Bronchial epithelial cell (primary cell): ENCODE measurements around the gene TVP23C. TPM values are rescaled to one million over a fixed set of nuclear protein-coding genes. Genes with fewer than 3 reads are reported as not detected.
"Not testable (repeated sequence)": the region's sequence is repeated elsewhere in the genome, so short reads cannot be mapped to it uniquely, and the experiment has no call there.

Source experiments
- DNase-seq: peaks from one replicate; pipeline ENCODE4 v3.0.0-alpha.2; 2010; ENCODE audit warnings: low read depth
- FAIRE-seq: peaks from 2 replicates; lab custom pipeline; 2011; peaks lifted over from hg19 to GRCh38; lab: Jason Lieb, UNC
- H3K27me3 ChIP-seq: 2 replicates; pipeline ENCODE4 v1.5.1; 2011; ENCODE audit warnings: low read length; ENCODE audit not compliant: control insufficient read depth, insufficient read depth
- H3K36me3 ChIP-seq: 2 replicates; pipeline ENCODE4 v1.5.1; 2011; ENCODE audit warnings: low read length; ENCODE audit not compliant: control insufficient read depth, insufficient read depth
- H3K4me3 ChIP-seq: 2 replicates; pipeline ENCODE4 v1.5.1; 2011; ENCODE audit warnings: mild to moderate bottlenecking, low read depth, low read length, control low read depth
- CTCF ChIP-seq: IDR thresholded peaks from 2 replicates; pipeline ENCODE4 v1.5.1; 2011; ENCODE audit warnings: mild to moderate bottlenecking, moderate library complexity, low read length, control low read depth, inconsistent platforms; ENCODE audit not compliant: insufficient read depth, severe bottlenecking
- total RNA-seq: library from RNA; depleted of rRNA; stranded (reverse); fragments of >200 nt; gene quantifications from 2 replicates; pipeline ENCODE4 v1.2.1, GENCODE V29; 2014

The TVP23C gene
- total RNA-seq, 1 donor from 2014 or later: 14.0 TPM

DNA sequence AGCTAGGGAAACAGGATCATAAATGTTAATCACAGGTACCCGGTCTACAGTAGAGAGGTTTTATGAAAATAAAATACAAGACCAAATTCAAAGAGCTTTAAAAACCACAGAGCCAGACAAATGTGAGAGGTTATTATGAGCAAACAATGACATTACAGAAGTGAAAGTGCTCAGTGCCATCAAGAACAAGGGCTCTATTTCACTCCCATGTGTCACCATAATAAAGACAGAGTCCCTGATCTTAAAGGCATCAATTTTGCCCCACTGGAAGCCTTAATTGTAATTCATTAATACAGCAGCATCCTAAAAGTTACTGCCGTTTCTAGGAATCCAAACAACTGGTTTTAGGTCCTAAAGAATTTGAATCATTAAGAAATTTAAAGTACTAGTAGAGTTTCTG, 52.1 kb downstream of the TVP23C start:
- TF ChIP-seq CTCF: no peak
- no peak for DNase-seq
- Histone ChIP-seq H3K27me3 (no peaks in the 10 kb centered on the region), H3K4me3 (no peak overlapping the region), H3K36me3 (peaks cover 2% of the 10 kb centered on the region)
- no peak for FAIRE-seq

- peak; percentile 57 for DNase-seq
- no peaks in the 10 kb centered on the region for H3K27me3 ChIP-seq
- H3K36me3 ChIP-seq: peaks cover 2% of the 10 kb centered on the region
- H3K4me3 ChIP-seq: no peak overlapping the region
- FAIRE-seq: no peak
- no peak for TF ChIP-seq CTCF
Observed at GRCh38 chr17:15510361-15510760, 52.9 kb downstream of the TVP23C start.

DNA sequence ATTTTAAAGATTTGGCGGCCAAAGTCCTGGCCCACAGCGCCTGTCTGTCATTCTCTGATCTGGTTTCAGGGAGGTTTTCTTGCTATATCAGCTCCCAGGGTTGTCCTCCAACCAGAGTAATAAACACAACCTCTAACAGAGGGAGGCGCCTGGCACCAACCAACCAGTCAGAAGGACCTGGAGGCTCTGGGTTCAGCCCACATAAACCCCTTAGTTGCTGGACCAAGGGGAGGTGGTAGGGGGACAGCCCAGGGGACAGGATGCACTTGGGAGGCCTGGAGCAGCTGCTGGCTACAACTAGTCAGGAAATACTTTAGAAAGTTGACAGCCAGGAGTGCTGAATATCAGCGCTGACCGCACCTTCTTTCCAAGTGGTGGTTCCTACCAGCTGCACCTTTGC, 54.2 kb downstream of the TVP23C start:
- H3K27me3 ChIP-seq: no peaks in the 10 kb centered on the region
- DNase-seq (no peak), FAIRE-seq (no peak)
- H3K4me3 ChIP-seq: no peak overlapping the region
- TF ChIP-seq CTCF: no peak
- H3K36me3 ChIP-seq: peaks cover 2% of the 10 kb centered on the region

DNA sequence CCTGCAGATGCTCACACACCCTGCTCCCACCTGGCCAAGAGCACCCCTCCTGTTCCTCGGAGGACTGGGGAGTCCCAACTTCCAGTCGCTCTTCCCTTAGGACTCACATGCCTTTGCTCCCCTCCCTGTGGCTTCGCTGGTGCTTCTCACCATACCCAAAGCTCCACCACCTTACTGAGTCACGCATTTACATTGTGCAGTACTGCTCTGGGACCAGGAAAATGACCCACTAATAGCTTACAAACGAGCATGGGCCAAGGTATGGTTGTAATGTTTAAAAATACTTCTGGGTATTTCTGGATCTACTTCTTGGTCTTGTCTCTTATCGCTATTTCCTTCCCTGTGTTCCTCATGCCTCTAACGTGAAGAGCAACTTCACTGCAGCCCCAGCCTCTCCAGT, 54.8 kb downstream of the TVP23C start:
- TF ChIP-seq CTCF: no peak
- no peaks in the 10 kb centered on the region for H3K36me3 ChIP-seq
- H3K27me3 ChIP-seq: no peaks in the 10 kb centered on the region
- H3K4me3 ChIP-seq: no peak overlapping the region
- FAIRE-seq: no peak
- DNase-seq: no peak

DNA sequence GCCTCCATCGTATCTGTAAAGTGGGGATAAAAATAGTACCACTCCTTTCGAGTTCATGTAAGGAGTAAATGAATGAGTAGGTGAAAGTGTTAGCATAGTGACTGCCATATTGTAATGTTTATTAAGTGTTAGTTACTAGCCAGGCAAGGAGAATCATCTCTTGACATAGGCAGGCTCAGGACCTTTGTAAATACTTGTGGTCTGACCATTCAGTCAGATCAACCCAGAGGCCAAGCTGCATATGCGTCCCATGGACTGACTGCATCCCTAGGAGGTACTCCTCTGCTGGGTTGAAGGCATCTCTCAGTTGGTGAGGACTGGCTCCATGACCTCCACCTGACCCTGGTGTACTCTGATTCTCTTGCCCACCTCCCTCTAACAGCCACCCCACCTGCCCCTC, 55.4 kb downstream of the TVP23C start:
- FAIRE-seq (no peak), DNase-seq (no peak)
- Histone ChIP-seq H3K36me3 (no peaks in the 10 kb centered on the region), H3K4me3 (no peak overlapping the region), H3K27me3 (no peaks in the 10 kb centered on the region)
- TF ChIP-seq CTCF: no peak

DNA sequence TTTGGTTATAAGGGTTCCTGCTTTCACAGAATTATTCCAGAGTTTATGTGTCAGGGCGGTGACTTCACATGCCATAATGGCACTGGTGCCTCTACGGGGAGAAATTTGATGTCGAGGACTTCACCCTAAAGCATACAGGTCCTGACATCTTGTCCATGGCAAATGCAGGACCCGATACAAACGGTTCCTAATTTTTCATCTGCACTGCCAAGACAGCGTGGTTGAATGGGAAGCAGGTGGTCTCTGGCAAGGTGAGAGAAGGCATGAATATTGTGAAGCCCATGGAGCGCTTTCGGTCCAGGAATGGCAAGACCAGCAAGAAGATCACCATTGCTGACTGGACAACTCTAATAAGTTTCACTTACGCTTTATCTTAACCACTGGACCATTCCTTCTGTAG, 56.3 kb downstream of the TVP23C start:
- Histone ChIP-seq H3K27me3 (no peaks in the 10 kb centered on the region), H3K4me3 (no peak overlapping the region), H3K36me3 (no peaks in the 10 kb centered on the region)
- no peak for TF ChIP-seq CTCF
- DNase-seq (no peak), FAIRE-seq (no peak)

DNA sequence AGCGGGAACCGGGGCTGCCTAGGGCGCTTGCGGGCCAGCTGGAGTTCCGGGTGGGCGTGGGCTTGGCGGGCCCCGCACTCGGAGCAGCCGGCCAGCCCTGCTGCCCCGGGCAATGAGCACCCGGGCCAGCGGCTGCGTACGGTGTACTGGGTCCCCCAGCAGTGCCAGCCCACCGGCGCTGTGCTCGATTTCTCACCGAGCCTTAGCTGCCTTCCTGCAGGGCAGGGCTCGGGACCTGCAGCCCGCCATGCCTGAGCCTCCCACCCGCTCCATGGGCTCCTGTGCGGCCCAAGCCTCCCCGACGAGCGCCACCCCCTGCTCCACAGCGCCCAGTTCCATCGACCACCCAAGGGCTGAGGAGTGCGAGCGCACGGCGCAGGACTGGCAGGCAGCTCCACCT, 57.6 kb downstream of the TVP23C start:
- DNase-seq, H3K36me3 ChIP-seq, H3K27me3 ChIP-seq, H3K4me3 ChIP-seq, FAIRE-seq: not testable (repeated sequence)
